HEK293T (cell line): ENCODE data around the gene APOB.

Experiments
- CTCF ChIA-PET: fragments of 350-600 bp; formaldehyde crosslinking; extraction: SDS; loops from one replicate; lab custom pipeline; 2021; ENCODE audit warnings: antibody characterized with exemption, inconsistent platforms; lab: Yijun Ruan, JAX
- POLR2A ChIA-PET: fragments of 350-600 bp; formaldehyde crosslinking; extraction: SDS; loops from one replicate; lab custom pipeline; 2020; ENCODE audit warnings: antibody characterized with exemption, inconsistent platforms; lab: Yijun Ruan, JAX
- DNase-seq: peaks from one replicate; pipeline ENCODE4 v3.0.0; 2012; ENCODE audit warnings: mixed read lengths; ENCODE audit errors: extremely low spot score
- ARNT ChIP-seq: fragments of 450-650 bp; IDR thresholded peaks from 2 replicates; pipeline ENCODE4 v1.6.1; 2017; ENCODE audit warnings: mild to moderate bottlenecking
- BHLHE40 ChIP-seq: fragments of 450-650 bp; IDR thresholded peaks from 2 replicates; pipeline ENCODE4 v1.6.1; 2016; ENCODE audit warnings: mild to moderate bottlenecking, moderate library complexity, borderline replicate concordance
- CTBP1 ChIP-seq: fragments of 450-650 bp; IDR thresholded peaks from 2 replicates; pipeline ENCODE4 v1.6.1; 2016; ENCODE audit warnings: borderline replicate concordance
- ELF4 ChIP-seq: fragments of 450-650 bp; IDR thresholded peaks from 2 replicates; pipeline ENCODE4 v1.6.1; 2017; ENCODE audit warnings: antibody characterized with exemption
- FOXA1 ChIP-seq: fragments of 450-650 bp; IDR thresholded peaks from 2 replicates; pipeline ENCODE4 v1.6.1; 2016; ENCODE audit warnings: mild to moderate bottlenecking
- FOXK2 ChIP-seq: fragments of 450-650 bp; IDR thresholded peaks from 2 replicates; pipeline ENCODE4 v1.6.1; 2016; ENCODE audit warnings: mild to moderate bottlenecking
- FOXM1 ChIP-seq: fragments of 450-650 bp; IDR thresholded peaks from 2 replicates; pipeline ENCODE4 v1.6.1; 2017; ENCODE audit warnings: mild to moderate bottlenecking, borderline replicate concordance
- HDGF ChIP-seq: fragments of 450-650 bp; IDR thresholded peaks from 2 replicates; pipeline ENCODE4 v1.6.1; 2017; ENCODE audit warnings: antibody characterized with exemption, borderline replicate concordance
- L3MBTL2 ChIP-seq: fragments of 450-650 bp; conservative IDR thresholded peaks from 2 replicates; pipeline ENCODE4 v1.6.1; 2016; ENCODE audit warnings: mild to moderate bottlenecking
- LEF1 ChIP-seq: fragments of 450-650 bp; IDR thresholded peaks from 2 replicates; pipeline ENCODE4 v1.6.1; 2017; ENCODE audit warnings: mild to moderate bottlenecking, borderline replicate concordance
- NFRKB ChIP-seq: fragments of 450-650 bp; IDR thresholded peaks from 2 replicates; pipeline ENCODE4 v1.6.1; 2016; ENCODE audit warnings: mild to moderate bottlenecking, moderate library complexity
- PKNOX1 ChIP-seq: fragments of 450-650 bp; IDR thresholded peaks from 2 replicates; pipeline ENCODE4 v1.6.1; 2016
- SP1 ChIP-seq: fragments of 450-650 bp; IDR thresholded peaks from 2 replicates; pipeline ENCODE4 v1.6.1; 2017
- SUZ12 ChIP-seq: fragments of 450-650 bp; IDR thresholded peaks from 2 replicates; pipeline ENCODE4 v1.6.1; 2016; ENCODE audit warnings: mild to moderate bottlenecking
- TARDBP ChIP-seq: fragments of 450-650 bp; IDR thresholded peaks from 2 replicates; pipeline ENCODE4 v1.6.1; 2016
- ZNF384 ChIP-seq: fragments of 450-650 bp; IDR thresholded peaks from 2 replicates; pipeline ENCODE4 v1.6.1; 2016

The APOB gene

GRCh38 chr2:21050164-21050563 lies 6.3 kb upstream of the APOB start:
- no peak for DNase-seq
- no peak for TF ChIP-seq SP1
- TF ChIP-seq PKNOX1: no peak
- TF ChIP-seq FOXA1: no peak
- no peak for TF ChIP-seq NFRKB
- no peak for TF ChIP-seq FOXK2
- ChIA-PET POLR2A (no interaction called here), CTCF (no interaction called here)

- no peak for TF ChIP-seq LEF1
- no peak for TF ChIP-seq ELF4
- TF ChIP-seq NFRKB: no peak
- TF ChIP-seq L3MBTL2: no peak
- TF ChIP-seq ZNF384: no peak
- no peak for TF ChIP-seq SP1
- no peak for TF ChIP-seq FOXK2
- no peak for TF ChIP-seq FOXM1
- no peak for TF ChIP-seq ARNT
- TF ChIP-seq CTBP1: no peak
- TF ChIP-seq SUZ12: no peak
- no peak for TF ChIP-seq FOXA1
- TF ChIP-seq BHLHE40: no peak
- TF ChIP-seq TARDBP: no peak
- no peak for DNase-seq
- ChIA-PET POLR2A (no interaction called here), CTCF (no interaction called here)
Measured at GRCh38 chr2:21047141-21048009, 3.5 kb upstream of the APOB start.

- CTCF ChIA-PET: no interaction called here
- no peak for DNase-seq
- POLR2A ChIA-PET: no interaction called here
- no peak for TF ChIP-seq ZNF384
- TF ChIP-seq NFRKB: no peak
- TF ChIP-seq ELF4: no peak
- no peak for TF ChIP-seq FOXK2
- TF ChIP-seq PKNOX1: no peak
- TF ChIP-seq BHLHE40: no peak
- no peak for TF ChIP-seq SP1
- TF ChIP-seq HDGF: no peak
- no peak for TF ChIP-seq SUZ12
- no peak for TF ChIP-seq ARNT
- no peak for TF ChIP-seq L3MBTL2
- no peak for TF ChIP-seq CTBP1
Measured at GRCh38 chr2:21046506-21046905, 2.6 kb upstream of the APOB start.

- CTCF ChIA-PET: interaction anchor here (0.6 to 1.8 kb wide), 2 partner anchors 73 to 302 kb away, joined by 4 to 6 read pairs; no protein-coding TSS in a partner anchor
- no peak for DNase-seq
- POLR2A ChIA-PET: no interaction called here
- no peak for TF ChIP-seq FOXK2
- no peak for TF ChIP-seq BHLHE40
Measured at GRCh38 chr2:21044694-21045371, 960 bp upstream of the APOB start.

- CTCF ChIA-PET: interaction anchor here (0.6 to 1.6 kb wide), 3 partner anchors 74 to 275 kb away, joined by 3 to 5 read pairs (median 3); no protein-coding TSS in a partner anchor
- DNase-seq: peak; percentile 66
- TF ChIP-seq HDGF: no peak
- no peak for TF ChIP-seq NFRKB
- TF ChIP-seq FOXK2: no peak
- no peak for TF ChIP-seq FOXM1
- no peak for TF ChIP-seq LEF1
- no peak for TF ChIP-seq ZNF384
- no peak for TF ChIP-seq ELF4
- TF ChIP-seq TARDBP: no peak
- POLR2A ChIA-PET: no interaction called here
Measured at GRCh38 chr2:21042958-21043743, 722 bp downstream of the APOB start.

GRCh38 chr2:21042708-21042957 lies 1.2 kb downstream of the APOB start:
- ChIA-PET POLR2A (no interaction called here), CTCF (interaction anchor here (0.6 to 1.6 kb wide), 3 partner anchors 75 to 275 kb away, joined by 3 to 5 read pairs (median 3); no protein-coding TSS in a partner anchor)
- DNase-seq: no peak
- TF ChIP-seq ZNF384: no peak
- no peak for TF ChIP-seq ARNT
- no peak for TF ChIP-seq FOXK2
- no peak for TF ChIP-seq L3MBTL2
- no peak for TF ChIP-seq SP1
- no peak for TF ChIP-seq ELF4
- no peak for TF ChIP-seq NFRKB
- TF ChIP-seq CTBP1: no peak
- no peak for TF ChIP-seq FOXM1
- TF ChIP-seq TARDBP: no peak
- TF ChIP-seq LEF1: no peak
- TF ChIP-seq HDGF: no peak
- TF ChIP-seq PKNOX1: no peak
- TF ChIP-seq SUZ12: no peak
- no peak for TF ChIP-seq BHLHE40
- TF ChIP-seq FOXA1: no peak
